LNCaP clone FGC (cell line): ENCODE results near the gene SV2C.
A peak's percentile ranks its signal among the peaks of the same experiment; 100 is the strongest.

Experiments used
- DNase-seq: peaks from one replicate; pipeline ENCODE4 v3.0.0-alpha.2; 2011; ENCODE audit warnings: low read depth
- H3K4me3 ChIP-seq: 2 replicates; pipeline ENCODE4 v1.5.1; 2011; ENCODE audit warnings: mild to moderate bottlenecking, low read depth, low read length, control low read depth
- CTCF ChIP-seq: IDR thresholded peaks from 2 replicates; pipeline ENCODE4 v1.5.1; 2012; ENCODE audit warnings: mild to moderate bottlenecking; ENCODE audit not compliant: control insufficient read depth, insufficient read depth; ENCODE audit errors: extremely low read depth

The SV2C gene

GRCh38 chr5:76402251-76402885, 319.2 kb downstream of the SV2C start:
- peak overlapping the region; percentile 60 for H3K4me3 ChIP-seq
- TF ChIP-seq CTCF = no peak
- DNase-seq = no peak

GRCh38 chr5:76402886-76403765, 319.9 kb downstream of the SV2C start, which contains the start of gene IQGAP2:
Gene IQGAP2, plus strand, starts transcription at chr5:76403285. Its CDS starts 261 bp downstream, at chr5:76403546.
- DNase-seq = no peak
- peak within 1 kb of the TSS; percentile 60 for H3K4me3 ChIP-seq
- TF ChIP-seq CTCF = peak; percentile 81
